HFFc6 (cell line): ENCODE measurements around the gene PIK3R2. TPM values are rescaled to one million over a fixed set of nuclear protein-coding genes. Genes with fewer than 3 reads are reported as not detected.

ENCODE experiments used
- DNase-seq: peaks from one replicate; pipeline ENCODE4 v3.0.0-alpha.2; 2018
- H3K27ac Mint-ChIP-seq: 2 replicates; pipeline ENCODE4 v1.8.0; 2020; ENCODE audit warnings: mild to moderate bottlenecking, mixed read lengths
- H3K27me3 Mint-ChIP-seq: 2 replicates; pipeline ENCODE4 v1.8.0; 2021; ENCODE audit warnings: mild to moderate bottlenecking, moderate library complexity, mixed read lengths; ENCODE audit not compliant: insufficient read depth
- H3K36me3 Mint-ChIP-seq: 2 replicates; pipeline ENCODE4 v1.8.0; 2021; ENCODE audit warnings: low read depth, mixed read lengths
- H3K4me1 Mint-ChIP-seq: 2 replicates; pipeline ENCODE4 v1.8.0; 2020; ENCODE audit warnings: low read depth, mixed read lengths
- H3K4me3 Mint-ChIP-seq: 2 replicates; pipeline ENCODE4 v1.8.0; 2020; ENCODE audit warnings: mild to moderate bottlenecking, moderate library complexity, mixed read lengths
- H3K9me3 Mint-ChIP-seq: 2 replicates; pipeline ENCODE4 v1.8.0; 2020; ENCODE audit warnings: mild to moderate bottlenecking, mixed read lengths
- total RNA-seq, 6 experiments: library from RNA; stranded (reverse); fragmentation: NEBNext Ultra II Directional; extraction: Animal tissue kit (Norgen Biotek cat#: 25700); gene quantifications; 2 replicates in 1 of 6; 3 replicates in 5 of 6; pipeline ENCODE4 v1.2.3, GENCODE V29; 2021
- TF ChIP-seq, protein P1 (sequence below): fragments of 200-600 bp; sonication (generic); IDR thresholded peaks from 2 replicates; pipeline ENCODE4 v1.5.0; 2021; ENCODE audit warnings: antibody characterized with exemption, mild to moderate bottlenecking

PIK3R2 gene
- total RNA-seq, 6 experiments from 2014 or later: 51.9 to 66.1 (median 56.0) TPM

DNA sequence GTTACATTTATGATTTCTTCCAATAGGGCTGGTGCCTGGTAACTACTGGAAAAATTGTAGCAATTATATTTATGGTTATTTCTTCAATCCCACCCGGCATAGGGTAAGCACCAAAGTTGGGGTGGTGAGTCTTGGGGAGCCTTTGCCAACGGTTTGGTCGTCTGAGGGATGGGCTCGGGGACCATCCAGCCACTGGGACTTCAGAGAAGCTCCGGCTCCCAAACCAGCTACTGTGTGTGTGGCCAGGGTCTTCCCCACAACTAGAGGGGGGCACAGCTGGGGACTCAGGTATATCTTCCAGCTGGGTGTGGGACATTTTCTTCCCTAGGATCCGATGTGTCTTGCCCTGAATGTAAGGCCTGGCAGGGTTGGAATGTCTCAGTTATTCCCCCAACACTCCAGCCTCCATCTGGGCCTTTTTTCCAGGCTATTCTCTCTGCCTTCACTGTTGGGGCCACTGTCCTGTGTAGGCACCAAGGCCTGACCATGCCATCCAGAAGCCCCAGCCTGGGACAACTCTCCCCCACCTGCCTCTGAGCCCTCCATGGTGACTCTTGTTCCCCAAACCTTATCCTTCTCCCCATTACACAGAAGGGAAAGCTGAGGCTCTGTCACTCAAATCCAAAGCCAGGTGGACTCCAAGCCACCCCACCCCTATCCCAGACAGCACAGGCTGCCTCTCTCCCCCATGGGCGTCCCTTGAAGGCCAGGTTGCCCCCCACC, 19.5 kb downstream of the PIK3R2 start:
- peak overlapping the region; percentile 39; the same call in 1 of the 2 replicates for H3K4me3 Mint-ChIP-seq
- no peak for DNase-seq
- peaks cover 11% of the 10 kb centered on the region for H3K4me1 Mint-ChIP-seq
- H3K27ac Mint-ChIP-seq: peak overlapping the region; percentile 9; the same call in 1 of the 2 replicates
- TF ChIP-seq, protein P1, sequence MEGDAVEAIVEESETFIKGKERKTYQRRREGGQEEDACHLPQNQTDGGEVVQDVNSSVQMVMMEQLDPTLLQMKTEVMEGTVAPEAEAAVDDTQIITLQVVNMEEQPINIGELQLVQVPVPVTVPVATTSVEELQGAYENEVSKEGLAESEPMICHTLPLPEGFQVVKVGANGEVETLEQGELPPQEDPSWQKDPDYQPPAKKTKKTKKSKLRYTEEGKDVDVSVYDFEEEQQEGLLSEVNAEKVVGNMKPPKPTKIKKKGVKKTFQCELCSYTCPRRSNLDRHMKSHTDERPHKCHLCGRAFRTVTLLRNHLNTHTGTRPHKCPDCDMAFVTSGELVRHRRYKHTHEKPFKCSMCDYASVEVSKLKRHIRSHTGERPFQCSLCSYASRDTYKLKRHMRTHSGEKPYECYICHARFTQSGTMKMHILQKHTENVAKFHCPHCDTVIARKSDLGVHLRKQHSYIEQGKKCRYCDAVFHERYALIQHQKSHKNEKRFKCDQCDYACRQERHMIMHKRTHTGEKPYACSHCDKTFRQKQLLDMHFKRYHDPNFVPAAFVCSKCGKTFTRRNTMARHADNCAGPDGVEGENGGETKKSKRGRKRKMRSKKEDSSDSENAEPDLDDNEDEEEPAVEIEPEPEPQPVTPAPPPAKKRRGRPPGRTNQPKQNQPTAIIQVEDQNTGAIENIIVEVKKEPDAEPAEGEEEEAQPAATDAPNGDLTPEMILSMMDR: no peak
- H3K27me3 Mint-ChIP-seq: peaks cover 4% of the 10 kb centered on the region
- H3K9me3 Mint-ChIP-seq: no peaks in the 10 kb centered on the region
- H3K36me3 Mint-ChIP-seq: peaks cover 10% of the 10 kb centered on the region

DNA sequence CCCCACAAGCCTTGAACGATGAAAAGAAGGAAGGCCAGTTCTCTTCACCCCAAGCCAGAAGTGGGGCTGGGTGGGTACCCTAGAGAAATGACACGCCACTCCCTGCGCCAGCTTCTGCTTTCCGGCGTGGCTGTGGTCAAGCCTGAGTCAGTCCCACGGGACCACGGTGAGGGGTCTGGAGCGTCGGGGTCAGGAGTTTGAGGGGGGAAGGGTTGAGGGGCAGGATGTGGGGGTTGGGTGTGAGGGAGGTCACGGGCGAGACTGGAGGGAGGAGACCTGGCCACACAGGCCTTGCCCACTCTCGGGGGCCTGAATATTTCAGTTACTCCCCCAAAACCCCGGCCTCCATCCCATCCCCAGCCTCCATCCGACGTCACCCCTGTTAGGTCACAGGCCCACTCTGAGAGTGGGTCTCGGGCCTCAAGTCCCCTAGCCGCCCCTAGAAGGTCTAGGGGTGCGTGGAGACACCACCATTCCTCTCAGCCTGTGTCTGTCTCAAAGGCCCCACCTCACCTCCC, 20.1 kb downstream of the PIK3R2 start:
- Mint-ChIP-seq H3K36me3 (peaks cover 8% of the 10 kb centered on the region), H3K4me3 (peak overlapping the region; percentile 89), H3K27ac (no peak overlapping the region), H3K27me3 (peaks cover 6% of the 10 kb centered on the region), H3K4me1 (peaks cover 11% of the 10 kb centered on the region), H3K9me3 (no peaks in the 10 kb centered on the region)
- no peak for DNase-seq
- TF ChIP-seq, protein P1: no peak

DNA sequence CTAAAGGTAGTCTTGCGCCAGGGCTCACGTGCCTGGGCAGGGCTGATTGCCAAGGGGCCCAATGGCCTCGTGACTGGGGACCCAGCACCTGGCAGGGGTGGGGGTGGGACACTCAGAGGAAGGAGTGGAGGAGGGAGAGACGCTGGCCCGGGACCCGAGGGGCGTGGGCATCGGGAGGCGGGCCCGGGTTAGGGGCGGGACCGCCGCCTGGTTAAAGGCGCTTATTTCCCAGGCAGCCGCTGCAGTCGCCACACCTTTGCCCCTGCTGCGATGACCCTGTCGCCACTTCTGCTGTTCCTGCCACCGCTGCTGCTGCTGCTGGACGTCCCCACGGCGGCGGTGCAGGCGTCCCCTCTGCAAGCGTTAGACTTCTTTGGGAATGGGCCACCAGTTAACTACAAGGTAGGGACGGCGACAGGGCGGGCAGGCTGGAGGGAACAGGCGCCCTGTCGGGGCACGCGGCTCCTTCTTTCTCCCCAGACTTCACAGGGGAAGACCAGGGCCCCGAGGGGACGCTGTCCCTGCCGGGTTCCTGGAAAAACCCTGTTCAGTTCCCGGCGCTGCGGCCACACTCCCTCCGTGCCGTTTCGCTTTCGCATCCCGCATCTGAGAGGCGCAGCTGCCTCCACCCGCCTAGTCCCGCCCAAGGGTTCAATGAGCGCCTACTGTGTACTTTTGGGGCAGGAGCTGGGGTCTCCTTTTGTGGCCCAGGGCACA, 20.8 kb downstream of the PIK3R2 start, which contains the start of gene IFI30:
TSS of gene IFI30 (plus strand) at position 242 of the 717 bp plus-strand sequence. CDS start at position 271, 29 bp downstream.
- Mint-ChIP-seq H3K4me1 (peaks cover 11% of the 10 kb centered on the region), H3K27me3 (peaks cover 6% of the 10 kb centered on the region), H3K9me3 (no peaks in the 10 kb centered on the region), H3K4me3 (peak within 1 kb of the TSS; percentile 89), H3K36me3 (peaks cover 5% of the 10 kb centered on the region), H3K27ac (peak within 1 kb of the TSS; percentile 9; the same call in 1 of the 2 replicates)
- TF ChIP-seq, protein P1: no peak
- DNase-seq: no peak

DNA sequence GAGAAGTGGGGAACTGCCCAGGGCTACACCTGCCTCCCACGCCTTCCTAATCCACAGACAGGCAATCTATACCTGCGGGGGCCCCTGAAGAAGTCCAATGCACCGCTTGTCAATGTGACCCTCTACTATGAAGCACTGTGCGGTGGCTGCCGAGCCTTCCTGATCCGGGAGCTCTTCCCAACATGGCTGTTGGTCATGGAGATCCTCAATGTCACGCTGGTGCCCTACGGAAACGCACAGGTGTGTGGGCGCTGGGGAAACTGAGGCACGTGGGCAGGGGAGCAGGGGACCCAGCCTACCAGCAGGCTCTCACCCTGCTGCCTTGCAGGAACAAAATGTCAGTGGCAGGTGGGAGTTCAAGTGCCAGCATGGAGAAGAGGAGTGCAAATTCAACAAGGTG, 22.0 kb downstream of the PIK3R2 start:
- Mint-ChIP-seq H3K4me3 (no peak overlapping the region), H3K27ac (no peak overlapping the region), H3K36me3 (peaks cover 5% of the 10 kb centered on the region; the same call in 1 of the 2 replicates), H3K4me1 (peaks cover 11% of the 10 kb centered on the region), H3K9me3 (no peaks in the 10 kb centered on the region), H3K27me3 (peaks cover 6% of the 10 kb centered on the region)
- DNase-seq: no peak
- TF ChIP-seq, protein P1: no peak

DNA sequence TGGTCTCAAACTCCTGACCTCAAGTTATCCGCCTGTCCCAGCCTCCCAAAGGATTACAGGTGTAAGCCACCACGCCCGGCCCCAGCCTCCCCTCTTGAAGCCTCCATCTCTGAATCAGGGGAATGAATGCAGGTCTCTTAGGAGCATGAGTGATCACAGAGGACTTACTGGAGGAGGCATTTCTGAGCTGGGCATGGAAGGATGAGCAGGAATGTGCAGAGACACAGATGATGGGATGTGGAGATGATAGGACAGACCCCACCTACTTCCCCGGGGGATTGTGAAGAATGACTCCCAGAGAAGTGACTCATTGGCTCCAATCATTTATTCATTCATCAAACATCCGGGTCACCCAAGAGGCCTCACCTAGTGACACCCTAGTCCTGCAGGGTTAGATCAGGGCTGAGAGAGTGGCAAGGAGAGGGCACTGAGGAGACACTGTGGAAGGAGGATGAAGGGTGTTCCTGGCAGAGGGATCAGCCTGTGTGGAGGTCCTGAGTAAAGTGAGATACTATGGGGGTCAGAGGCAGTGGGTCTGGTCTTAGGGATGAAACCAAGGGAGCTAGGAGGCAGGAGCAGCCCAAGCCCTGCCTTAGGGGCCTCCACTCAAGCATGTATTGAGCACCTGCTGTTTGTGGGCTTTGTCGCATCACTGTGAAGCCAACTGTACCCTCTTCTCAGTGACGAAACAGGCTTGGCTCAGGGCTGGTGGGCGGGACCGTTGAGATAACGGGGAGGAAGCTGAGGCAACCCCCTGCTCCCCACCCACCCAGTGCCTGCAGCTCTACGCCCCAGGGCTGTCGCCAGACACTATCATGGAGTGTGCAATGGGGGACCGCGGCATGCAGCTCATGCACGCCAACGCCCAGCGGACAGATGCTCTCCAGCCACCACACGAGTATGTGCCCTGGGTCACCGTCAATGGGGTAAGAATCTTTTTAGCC, 23.7 kb downstream of the PIK3R2 start:
- Mint-ChIP-seq H3K27me3 (peaks cover 6% of the 10 kb centered on the region), H3K36me3 (no peaks in the 10 kb centered on the region), H3K27ac (no peak overlapping the region), H3K9me3 (no peaks in the 10 kb centered on the region), H3K4me3 (no peak overlapping the region), H3K4me1 (peaks cover 11% of the 10 kb centered on the region)
- no peak for DNase-seq
- TF ChIP-seq, protein P1: no peak
